HepG2 (cell line): Measurements from ENCODE around the gene B3GNT9. TPM values are rescaled to one million over a fixed set of nuclear protein-coding genes. Genes with fewer than 3 reads are reported as not detected.

Source experiments
- ATAD3A ChIP-seq: sonication (generic); formaldehyde crosslinking; IDR thresholded peaks from 2 replicates; pipeline ENCODE4 v1.4.0; 2020; ENCODE audit warnings: missing genetic modification reagents
- GPBP1L1 ChIP-seq: sonication (generic); formaldehyde crosslinking; IDR thresholded peaks from 2 replicates; pipeline ENCODE4 v1.5.0; 2020; ENCODE audit warnings: mild to moderate bottlenecking, missing genetic modification reagents
- HDAC2 ChIP-seq: sonication (generic); formaldehyde crosslinking; IDR thresholded peaks from 2 replicates; pipeline ENCODE4 v1.4.0; 2020; ENCODE audit warnings: missing genetic modification reagents
- HIVEP1 ChIP-seq: sonication (generic); formaldehyde crosslinking; IDR thresholded peaks from 2 replicates; pipeline ENCODE4 v1.4.0; 2020; ENCODE audit warnings: mild to moderate bottlenecking, missing genetic modification reagents
- HOXA3 ChIP-seq: sonication (generic); formaldehyde crosslinking; IDR thresholded peaks from 2 replicates; pipeline ENCODE4 v1.5.0; 2020; ENCODE audit warnings: missing genetic modification reagents
- IRF2 ChIP-seq: IDR thresholded peaks from 2 replicates; pipeline ENCODE4 v1.6.1; 2018; ENCODE audit warnings: missing genetic modification reagents, missing compliant biosample characterization
- KDM4B ChIP-seq: sonication (generic); formaldehyde crosslinking; IDR thresholded peaks from 2 replicates; pipeline ENCODE4 v1.4.0; 2020; ENCODE audit warnings: missing genetic modification reagents
- MBD4 ChIP-seq: IDR thresholded peaks from 2 replicates; pipeline ENCODE4 v1.6.1; 2012; ENCODE audit warnings: low read length, inconsistent platforms, borderline replicate concordance
- MTF2 ChIP-seq: sonication (generic); formaldehyde crosslinking; IDR thresholded peaks from 2 replicates; pipeline ENCODE4 v1.5.0; 2020; ENCODE audit warnings: missing genetic modification reagents, borderline replicate concordance
- NRL ChIP-seq: sonication (generic); formaldehyde crosslinking; IDR thresholded peaks from 2 replicates; pipeline ENCODE4 v1.5.0; 2020; ENCODE audit warnings: missing genetic modification reagents, mild to moderate bottlenecking, moderate library complexity, borderline replicate concordance
- SP140L ChIP-seq: sonication (generic); formaldehyde crosslinking; IDR thresholded peaks from 2 replicates; pipeline ENCODE4 v1.4.0; 2020; ENCODE audit warnings: missing genetic modification reagents, borderline replicate concordance
- TGIF2 ChIP-seq: IDR thresholded peaks from 2 replicates; pipeline ENCODE4 v1.6.1; 2016; ENCODE audit warnings: control low read depth, missing compliant biosample characterization
- ZNF143 ChIP-seq: sonication (generic); formaldehyde crosslinking; IDR thresholded peaks from 2 replicates; pipeline ENCODE4 v1.4.0; 2020; ENCODE audit warnings: missing genetic modification reagents
- ZNF280B ChIP-seq: sonication (generic); formaldehyde crosslinking; IDR thresholded peaks from 2 replicates; pipeline ENCODE4 v1.5.0; 2020; ENCODE audit warnings: missing genetic modification reagents, mild to moderate bottlenecking, borderline replicate concordance
- ZNF33B ChIP-seq: sonication (generic); formaldehyde crosslinking; IDR thresholded peaks from 2 replicates; pipeline ENCODE4 v1.5.1; 2020; ENCODE audit warnings: mild to moderate bottlenecking, missing genetic modification reagents
- ZNF530 ChIP-seq: sonication (generic); formaldehyde crosslinking; IDR thresholded peaks from 2 replicates; pipeline ENCODE4 v1.5.0; 2020; ENCODE audit warnings: low read depth, mild to moderate bottlenecking, missing genetic modification reagents
- ZNF597 ChIP-seq: sonication (generic); formaldehyde crosslinking; IDR thresholded peaks from 2 replicates; pipeline ENCODE4 v1.5.0; 2020; ENCODE audit warnings: missing genetic modification reagents
- ZNF598 ChIP-seq: sonication (generic); formaldehyde crosslinking; IDR thresholded peaks from 2 replicates; pipeline ENCODE4 v1.5.1; 2020; ENCODE audit warnings: mild to moderate bottlenecking, missing genetic modification reagents, borderline replicate concordance
- ZNF609 ChIP-seq: sonication (generic); formaldehyde crosslinking; IDR thresholded peaks from 2 replicates; pipeline ENCODE4 v1.4.0; 2020; ENCODE audit warnings: mild to moderate bottlenecking, missing genetic modification reagents, borderline replicate concordance
- ZNF7 ChIP-seq: IDR thresholded peaks from 2 replicates; pipeline ENCODE4 v1.6.1; 2016; ENCODE audit warnings: missing biosample characterization, missing genetic modification reagents
- ZNF780A ChIP-seq: sonication (generic); formaldehyde crosslinking; IDR thresholded peaks from 2 replicates; pipeline ENCODE4 v1.8.0; 2022; ENCODE audit warnings: mild to moderate bottlenecking, missing genetic modification reagents, moderate library complexity
- polyA plus RNA-seq, 8 experiments: library from polyadenylated mRNA; depleted of rRNA in 3 of 8; stranded (reverse) in 7 of 8; unstranded in 1 of 8; fragments of >200 nt; fragmentation: Illumina TruSeq in 4 of 8; extraction: Trizol in 4 of 8; gene quantifications; 2 replicates each; pipeline versions ENCODE4 v1.2.1 to v1.2.3, GENCODE V29; 2011 to 2016; ENCODE audit warnings: low read depth in 4 of 8, missing spikeins in 1 of 8, mixed read lengths in 1 of 8; ENCODE audit not compliant: insufficient read depth in 1 of 8
- total RNA-seq, 5 experiments: library from RNA; depleted of rRNA; stranded (reverse); fragments of >200 nt; fragmentation: Illumina TruSeq; extraction: Trizol; gene quantifications; 2 replicates each; pipeline ENCODE4 v1.2.3, GENCODE V29; 2016; ENCODE audit warnings: low read depth in 1 of 5

B3GNT9 gene
- total and polyA plus RNA-seq, 2 of the 13 experiments (the other 11 are each of a cell fraction or from before 2014, with no cell fraction given): 1.5 to 3.1 TPM

GRCh38 chr16:67155295-67156142 lies 4.7 kb upstream of the B3GNT9 start (continued):
- TF ChIP-seq ZNF143 (CRISPR knock-in tag): no peak
- no peak for TF ChIP-seq ZNF597 (CRISPR knock-in tag)
- TF ChIP-seq ZNF280B: no peak
- no peak for TF ChIP-seq GPBP1L1 (CRISPR knock-in tag)
- no peak for TF ChIP-seq SP140L
- no peak for TF ChIP-seq NRL (CRISPR knock-in tag)
- TF ChIP-seq IRF2 (CRISPR knock-in tag): peak; percentile 47; the same call in 1 of the 2 replicates
- TF ChIP-seq HIVEP1 (CRISPR knock-in tag): no peak
- no peak for TF ChIP-seq ZNF598 (CRISPR knock-in tag)
- TF ChIP-seq KDM4B (CRISPR knock-in tag): no peak
- TF ChIP-seq HDAC2: no peak
- TF ChIP-seq ZNF7 (CRISPR knock-in tag): no peak
- TF ChIP-seq ZNF530 (CRISPR knock-in tag): no peak
- TF ChIP-seq ATAD3A (CRISPR knock-in tag): no peak
- TF ChIP-seq TGIF2: no peak
- TF ChIP-seq MTF2 (CRISPR knock-in tag): 0 out of 2 replicates have a peak, but pooled peaks have one; percentile 58
- no peak for TF ChIP-seq MBD4
- no peak for TF ChIP-seq ZNF33B (CRISPR knock-in tag)
- TF ChIP-seq ZNF609 (CRISPR knock-in tag): no peak
- peak; percentile 91 for TF ChIP-seq HOXA3 (CRISPR knock-in tag)
- TF ChIP-seq ZNF780A (CRISPR knock-in tag): no peak
